HG03064 (cell line): ENCODE data around the gene SELENBP1.
"Not testable (repeated sequence)": the region's sequence is repeated elsewhere in the genome, so short reads cannot be mapped to it uniquely, and the experiment has no call there.

Source experiments
- ATAC-seq: cut with Tn5 transposase; IDR thresholded peaks from one replicate; pipeline ENCODE4 v1.9.1; 2021; ENCODE audit warnings: low read depth; ENCODE audit not compliant: unreplicated experiment

SELENBP1 gene

GRCh38 chr1:151384584-151384983 is 12.1 kb upstream of the SELENBP1 start:
- ATAC-seq = no peak

GRCh38 chr1:151377150-151377884 is 4.8 kb upstream of the SELENBP1 start:
- no peak for ATAC-seq

DNA sequence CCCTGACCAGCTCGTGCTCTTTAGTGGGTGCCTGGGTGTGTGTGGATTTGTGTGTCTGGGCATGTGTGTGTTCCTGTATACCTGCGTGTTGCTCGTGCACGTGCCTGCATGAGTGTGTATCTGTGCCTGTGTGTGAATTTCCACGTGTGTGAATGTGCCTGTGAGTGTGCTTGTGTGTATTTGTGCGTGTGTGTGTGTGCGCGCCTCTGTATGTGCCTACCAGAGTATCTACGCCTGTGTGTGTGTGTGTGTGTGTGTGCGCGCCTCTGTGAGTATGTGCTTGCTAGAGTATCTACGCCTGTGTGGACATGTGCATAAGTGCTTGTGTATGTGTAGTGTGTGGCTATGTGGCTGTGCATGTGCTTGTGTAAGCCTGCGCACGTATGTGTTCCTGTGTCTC is 691 bp upstream of the SELENBP1 start:
- ATAC-seq = no peak

DNA sequence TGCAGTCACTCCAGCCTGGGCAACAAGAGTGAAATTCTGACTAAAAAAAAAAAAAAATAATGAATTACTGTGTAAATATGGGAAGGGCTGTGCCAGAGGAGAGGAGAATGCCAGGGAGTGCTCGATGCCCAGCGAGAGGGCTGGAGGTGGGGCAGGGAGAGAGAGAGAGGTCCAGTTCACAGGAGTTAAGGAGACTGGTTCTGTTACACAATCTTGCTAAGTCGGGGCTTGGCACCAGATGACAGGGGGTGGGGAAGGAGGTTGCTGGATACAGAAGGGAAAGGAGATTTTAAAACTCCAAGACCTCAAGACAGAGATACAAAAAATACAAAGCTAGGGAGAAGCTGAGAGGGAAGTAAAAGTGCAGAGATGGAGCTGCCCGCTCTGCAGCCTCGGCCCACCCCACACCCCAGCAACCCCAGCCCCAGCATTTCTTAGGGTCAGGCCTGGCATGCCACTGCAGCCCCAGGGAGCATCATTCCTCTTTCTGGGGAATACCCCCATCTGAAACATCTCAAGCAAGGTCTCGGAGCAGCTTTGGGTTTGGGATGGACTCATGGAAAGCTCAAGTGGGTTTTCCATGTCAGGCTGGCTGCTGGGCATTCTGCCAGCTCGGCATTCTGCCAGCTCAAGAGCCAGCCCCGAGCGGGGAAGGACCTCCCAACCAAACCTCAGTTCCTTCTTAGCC is 991 bp downstream of the SELENBP1 start:
- ATAC-seq = no peak

DNA sequence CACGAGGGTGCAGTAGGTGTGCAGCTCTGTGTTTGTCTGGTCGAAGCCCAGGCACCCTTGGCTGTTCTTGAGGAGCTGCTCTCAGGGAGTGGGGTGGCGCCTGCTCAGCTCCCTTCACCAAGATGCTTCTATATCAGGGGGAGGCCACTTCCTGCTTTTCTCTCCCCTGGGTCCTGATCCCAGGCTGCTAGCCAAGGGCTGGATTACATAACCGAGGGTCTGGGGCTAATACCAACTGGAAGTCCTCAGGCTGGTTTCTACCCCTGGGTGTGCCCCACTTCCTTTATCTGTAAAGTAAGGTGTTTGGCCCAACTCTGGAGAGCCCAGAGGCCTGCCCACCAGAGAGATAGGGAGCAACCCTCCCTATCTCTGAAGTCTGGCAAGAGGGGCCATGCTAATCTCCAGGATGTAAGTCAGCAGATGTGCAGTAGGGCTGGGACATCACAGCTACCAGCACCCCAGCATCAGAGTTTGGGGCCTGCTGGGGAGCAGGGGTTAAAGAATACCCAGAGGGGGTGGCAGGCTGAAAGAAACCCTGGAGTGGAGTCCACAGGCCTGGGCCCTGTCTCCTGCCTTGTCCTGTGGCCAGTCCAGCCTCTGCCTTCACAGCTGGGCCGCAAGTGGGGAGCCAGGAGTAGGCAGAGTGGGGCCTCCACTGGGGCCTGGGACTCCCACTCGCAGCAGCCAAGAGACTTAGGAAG is 2.1 kb downstream of the SELENBP1 start:
- ATAC-seq = no peak

DNA sequence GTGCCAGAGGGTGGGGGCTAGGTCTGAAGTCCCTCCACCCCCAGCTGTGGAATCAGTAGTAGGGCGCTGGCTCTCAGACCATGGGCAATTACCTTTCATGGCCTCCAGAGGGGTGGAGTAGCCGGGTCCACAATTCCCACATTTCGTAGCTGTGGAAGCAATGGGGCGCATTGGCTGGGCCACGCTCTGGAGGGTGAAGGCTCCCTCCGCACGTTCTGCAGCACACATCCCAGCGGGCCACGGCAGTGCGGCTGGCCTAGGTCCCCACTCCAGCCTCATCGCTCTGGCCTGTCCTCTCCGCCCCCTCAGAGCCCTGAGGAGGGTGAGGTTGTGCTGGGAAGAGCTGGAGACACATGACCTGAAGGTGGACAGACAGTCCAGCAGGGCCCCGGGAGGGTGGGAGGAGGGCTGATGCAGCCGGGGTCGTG is 2.9 kb downstream of the SELENBP1 start:
- ATAC-seq = no peak

- no peak for ATAC-seq
These were observed 3.2 kb downstream of the SELENBP1 start for GRCh38 chr1:151369302-151369610.

GRCh38 chr1:151368393-151369301 is 3.9 kb downstream of the SELENBP1 start:
- ATAC-seq = no peak

DNA sequence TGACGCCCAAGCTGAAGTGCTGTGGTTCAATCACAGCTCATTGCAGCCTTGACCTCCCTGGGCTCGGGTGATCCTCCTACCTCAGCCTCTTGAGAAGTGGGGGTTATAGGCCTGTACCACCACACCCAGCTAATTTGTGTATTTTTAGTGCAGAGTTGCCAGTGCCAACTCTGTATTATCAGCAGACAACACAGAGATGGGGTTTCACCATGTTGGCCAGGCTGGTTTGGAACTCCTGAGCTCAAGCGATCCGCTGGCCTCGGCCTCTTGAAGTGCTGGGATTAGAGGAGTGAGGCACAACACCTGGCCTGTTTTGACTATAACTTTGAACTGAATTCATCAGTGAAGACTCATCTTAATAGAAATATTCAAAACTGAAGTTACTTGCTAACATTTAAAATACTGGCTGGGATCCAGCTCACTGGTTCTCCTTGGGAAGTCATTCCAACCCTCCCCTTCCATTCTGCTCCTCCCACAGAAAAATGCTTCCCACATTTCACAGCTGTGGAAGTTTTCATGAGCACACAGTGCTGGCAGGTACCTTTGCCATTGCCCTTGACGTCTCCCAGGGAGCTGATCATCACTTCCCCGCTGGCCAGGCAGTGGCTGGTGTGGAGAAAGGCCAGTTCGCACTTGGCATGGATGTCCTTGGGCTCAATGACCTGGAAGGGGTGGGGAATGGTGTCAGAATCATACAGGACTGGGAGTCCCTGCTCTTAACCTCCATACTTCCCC is 4.7 kb downstream of the SELENBP1 start:
- ATAC-seq = no peak

- no peak for ATAC-seq
These were observed 7.5 kb downstream of the SELENBP1 start for GRCh38 chr1:151364996-151365395.

- ATAC-seq = no peak
These were observed 10.0 kb downstream of the SELENBP1 start for GRCh38 chr1:151362308-151363155.

DNA sequence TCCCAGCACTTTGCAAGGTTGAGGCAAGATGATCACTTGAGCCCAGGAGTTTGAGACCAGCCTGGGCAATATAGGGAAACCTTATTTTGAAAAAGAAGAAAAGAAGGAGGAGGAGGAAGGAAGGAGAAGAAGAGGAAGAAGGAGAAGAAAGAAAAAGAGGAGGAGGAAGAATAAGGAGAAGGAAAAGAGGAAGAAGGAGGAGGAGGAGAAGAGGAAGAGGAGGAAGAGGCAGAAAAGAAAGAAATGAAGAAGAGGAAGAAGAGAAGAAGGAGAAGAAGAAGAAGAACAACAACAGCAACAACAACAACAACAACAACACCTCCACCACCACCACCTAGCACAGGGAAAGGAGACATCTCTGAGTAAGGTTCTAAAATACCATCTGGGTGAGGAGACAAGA is 10.6 kb downstream of the SELENBP1 start:
- no peak for ATAC-seq

- ATAC-seq = no peak
These were observed 15.8 kb downstream of the SELENBP1 start for GRCh38 chr1:151356696-151357095.

- no peak for ATAC-seq
These were observed 20.3 kb downstream of the SELENBP1 start for GRCh38 chr1:151352021-151352718.

GRCh38 chr1:151350323-151350722 is 22.2 kb downstream of the SELENBP1 start:
- ATAC-seq = not testable (repeated sequence)

DNA sequence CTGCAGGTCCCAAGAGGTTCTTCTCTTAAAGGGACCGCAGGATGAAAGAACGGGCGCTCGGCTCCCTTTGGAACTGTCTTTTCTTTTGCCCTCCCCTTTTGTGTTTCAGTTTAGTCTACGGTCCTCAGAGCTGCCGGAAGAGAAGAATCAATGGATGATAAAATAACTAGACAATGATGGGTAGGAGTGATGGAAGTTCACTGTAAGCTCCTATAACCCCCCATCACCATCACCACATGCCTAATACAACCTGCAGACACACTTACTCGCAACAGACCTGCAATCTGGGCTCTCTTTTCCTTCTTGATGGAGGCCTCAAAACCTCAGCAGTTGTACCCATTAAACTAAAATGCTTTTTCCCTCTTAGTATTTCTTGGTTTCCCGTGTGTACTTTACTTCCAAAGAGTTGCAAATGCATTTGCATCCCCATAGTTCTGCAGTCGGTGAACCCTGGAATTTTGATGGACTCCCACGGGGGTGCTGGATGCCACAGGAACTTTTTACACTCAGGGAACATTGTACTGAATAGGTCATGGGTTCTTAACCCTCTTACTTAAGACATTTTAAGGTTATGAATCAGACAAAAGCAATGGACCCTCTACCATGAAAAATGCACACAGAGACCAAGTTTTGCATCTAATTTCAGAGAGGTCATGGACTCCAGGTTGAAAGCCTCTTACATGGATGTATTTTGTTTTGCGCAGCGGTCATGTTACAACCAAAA is 24.8 kb downstream of the SELENBP1 start:
- ATAC-seq = no peak

DNA sequence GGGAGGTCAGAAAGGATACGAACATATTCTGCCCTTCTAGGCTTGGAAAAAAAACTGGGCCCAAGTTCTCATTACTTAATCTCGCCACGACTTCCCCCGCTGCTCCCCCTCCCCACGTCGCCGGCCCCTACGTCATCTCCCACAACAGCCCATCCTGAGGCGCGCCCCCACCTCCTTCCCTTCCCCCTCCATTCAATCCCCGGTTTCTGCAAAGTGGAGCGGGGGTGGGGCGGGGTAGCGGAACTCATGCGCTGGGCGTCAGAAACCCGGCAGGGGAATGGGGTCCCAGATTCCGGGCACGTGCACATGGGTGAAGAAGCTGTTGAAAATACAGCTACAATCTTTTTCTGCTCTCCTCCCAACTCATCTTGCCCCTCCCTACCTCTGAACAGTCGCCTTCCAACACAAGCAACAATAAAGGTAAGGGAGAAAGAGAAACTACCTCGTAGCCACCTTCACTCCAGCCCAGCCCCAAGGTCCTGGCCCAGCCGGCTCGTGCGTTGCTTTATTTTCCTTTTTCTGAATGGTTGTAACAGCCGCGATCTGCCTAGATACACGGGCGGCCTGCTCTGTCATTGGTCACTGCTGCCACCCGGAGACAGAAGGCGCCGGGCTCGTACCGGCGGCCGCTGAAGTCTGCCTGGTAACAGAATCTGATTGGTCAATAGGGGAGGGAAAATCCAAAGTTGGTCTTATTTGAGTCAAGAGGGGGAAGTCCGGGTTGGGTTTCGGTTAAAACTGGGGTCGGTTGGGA is 25.6 kb downstream of the SELENBP1 start, which contains the start of gene RFX5:
Gene RFX5 (minus strand): TSS at position 484 of the 754 bp plus-strand sequence. CDS start 932 bp downstream, outside the sequence.
- peak; percentile 94 for ATAC-seq
